HG03558 (cell line): ENCODE results near the gene MRGPRF.

ENCODE experiments used
- ATAC-seq: cut with Tn5 transposase; IDR thresholded peaks from one replicate; pipeline ENCODE4 v1.9.1; 2021; ENCODE audit warnings: moderate number of reproducible peaks; ENCODE audit not compliant: unreplicated experiment; ENCODE audit errors: extremely low read depth

MRGPRF gene

DNA sequence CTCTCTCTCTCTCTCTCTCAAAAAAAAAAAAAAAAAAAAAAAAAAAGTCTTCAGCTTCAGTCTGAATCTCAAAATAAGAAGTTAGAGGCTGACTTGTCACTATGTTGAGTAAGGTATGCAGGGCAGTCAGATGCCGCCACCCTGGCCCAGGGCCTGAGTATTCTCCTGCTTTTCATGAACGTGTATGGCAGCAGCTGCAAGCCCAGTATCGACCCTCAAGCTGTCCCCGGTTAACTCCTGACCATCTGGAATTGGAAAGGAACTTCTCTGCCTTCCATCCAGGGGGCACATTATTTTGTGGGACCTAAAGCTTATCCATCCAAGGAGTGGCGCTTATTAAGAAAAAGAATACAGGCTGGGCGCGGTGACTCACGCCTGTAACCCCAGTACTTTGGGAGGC is 43.7 kb downstream of the MRGPRF start:
- ATAC-seq, result no peak

DNA sequence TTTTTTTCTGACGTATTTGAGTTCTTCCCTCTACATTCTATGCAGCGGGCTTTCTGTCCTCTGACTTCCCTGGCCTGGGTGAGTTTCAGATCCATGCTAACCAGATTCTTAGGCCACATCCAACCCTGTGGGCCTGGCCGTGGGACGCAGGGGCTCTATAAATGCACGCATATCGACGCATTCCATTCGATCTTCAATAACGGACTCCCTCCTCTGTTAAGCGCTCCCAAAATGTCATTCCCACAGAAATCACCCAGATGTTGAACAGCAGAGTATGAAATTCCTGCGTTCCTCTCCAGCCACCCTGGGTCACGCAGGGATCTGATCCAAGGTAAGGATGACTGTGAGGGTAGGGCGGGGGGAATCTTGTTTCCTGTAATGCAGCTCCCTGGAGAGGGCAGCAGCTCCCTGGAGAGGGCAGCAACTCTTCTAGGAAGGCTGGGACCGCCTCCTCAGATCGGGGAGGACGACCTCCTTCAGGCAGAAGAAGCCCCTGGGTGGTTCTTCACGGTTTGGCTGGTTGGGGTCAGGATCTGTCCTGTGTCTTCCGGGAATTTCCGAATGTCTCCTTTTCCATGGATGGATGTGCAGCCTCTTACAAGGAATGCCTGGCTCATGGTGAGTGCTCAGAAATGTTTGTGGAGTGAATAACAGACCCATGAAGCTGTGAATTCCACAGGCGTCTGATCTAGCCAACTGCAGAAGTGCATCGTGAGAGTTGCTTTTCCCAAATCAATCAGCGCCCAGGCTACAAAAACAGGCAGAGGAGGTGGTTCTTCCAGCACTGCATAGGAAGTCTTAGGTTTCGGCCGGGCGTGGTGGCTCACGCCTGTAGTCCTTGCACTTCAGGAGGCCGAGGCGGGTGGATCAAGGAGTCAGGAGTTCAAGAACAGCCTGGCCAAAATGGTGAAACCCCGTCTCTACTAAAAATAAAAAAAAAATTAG is 44.5 kb downstream of the MRGPRF start:
- ATAC-seq, result no peak

DNA sequence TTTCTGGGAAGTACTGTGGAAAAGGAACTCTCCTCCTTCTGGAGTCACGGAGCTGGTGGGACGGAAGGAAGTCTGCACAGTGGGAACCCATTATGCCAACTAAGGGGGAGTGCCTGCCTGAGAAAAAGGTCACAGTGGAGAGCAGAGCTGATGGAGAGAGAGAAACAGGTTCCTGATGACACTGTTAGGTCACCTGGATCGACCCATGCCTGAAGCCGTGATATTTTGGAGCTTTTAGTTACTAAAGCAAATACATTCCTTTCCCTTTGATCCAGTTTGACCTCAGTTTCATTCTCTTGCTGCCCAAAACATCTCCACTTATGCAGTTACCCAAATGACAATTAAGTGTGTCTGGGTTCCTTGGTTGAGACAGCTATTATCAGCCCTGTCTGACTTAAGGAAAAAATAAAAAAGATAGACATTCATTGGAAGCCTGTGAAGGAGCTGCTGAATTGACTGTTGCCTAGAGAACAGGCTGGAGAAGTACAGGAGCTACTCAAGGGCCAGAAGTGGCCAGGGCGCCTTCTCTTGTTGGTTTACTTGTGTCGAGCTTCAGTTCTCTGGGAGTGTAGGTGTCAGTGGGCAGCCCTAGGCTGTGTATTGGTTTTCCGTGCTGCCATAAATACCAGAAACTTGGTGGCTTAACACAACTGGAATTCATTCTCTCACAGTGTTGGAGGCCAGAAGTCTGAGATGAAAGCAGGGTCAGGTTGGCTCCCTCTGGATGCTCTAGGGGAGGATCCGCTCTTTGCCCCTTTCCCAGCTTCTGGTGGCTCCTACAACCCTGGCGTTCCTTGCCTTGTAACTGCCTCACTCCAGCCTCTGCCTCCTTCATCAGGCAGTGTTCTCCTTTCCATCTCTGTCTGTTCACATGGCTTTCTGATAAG is 45.9 kb downstream of the MRGPRF start:
- no peak for ATAC-seq

DNA sequence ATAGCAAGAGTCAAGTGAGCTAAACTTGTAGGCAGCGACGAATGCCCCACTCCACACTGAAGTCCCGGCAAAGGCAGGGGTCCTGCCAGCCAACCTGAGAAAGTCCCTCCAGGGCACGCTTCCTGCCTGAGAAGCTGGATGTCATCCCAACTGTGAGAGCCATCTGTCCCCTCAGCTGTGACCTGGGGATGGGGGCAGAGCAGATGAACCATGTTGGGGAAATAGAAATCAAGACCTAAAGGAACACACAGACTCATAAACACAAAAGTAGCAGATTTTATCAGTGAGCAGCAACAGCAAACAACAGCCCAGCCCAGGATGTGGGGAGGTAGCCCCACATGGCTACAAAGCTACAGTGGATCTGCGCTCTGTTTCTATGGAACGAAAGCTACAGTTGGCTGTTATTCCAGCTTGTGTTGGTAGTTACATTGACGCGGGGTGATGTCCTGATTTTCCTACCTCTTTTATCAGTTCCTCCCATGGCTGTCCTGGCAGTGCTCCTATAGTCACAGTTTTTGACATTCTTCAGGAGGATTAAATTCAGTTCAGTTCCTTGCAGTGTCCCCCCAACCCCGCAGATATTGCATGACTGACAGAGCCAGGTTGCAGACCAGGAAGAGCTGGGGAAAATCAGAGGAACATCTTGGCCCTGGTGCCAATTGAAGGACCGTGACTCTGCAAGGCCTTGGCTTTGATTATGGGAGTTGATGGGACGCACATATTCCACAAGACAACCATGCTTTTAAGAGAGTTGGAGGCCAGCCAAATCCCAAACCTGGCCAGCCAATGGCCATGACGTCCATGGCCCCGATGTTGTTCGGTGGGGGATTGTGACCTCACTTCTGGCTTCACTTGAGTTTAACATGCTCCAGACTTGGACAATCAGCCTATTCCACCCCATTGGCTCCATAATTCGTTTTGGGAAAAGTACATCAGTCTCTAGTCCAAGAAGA is 46.9 kb downstream of the MRGPRF start:
- ATAC-seq, result no peak

DNA sequence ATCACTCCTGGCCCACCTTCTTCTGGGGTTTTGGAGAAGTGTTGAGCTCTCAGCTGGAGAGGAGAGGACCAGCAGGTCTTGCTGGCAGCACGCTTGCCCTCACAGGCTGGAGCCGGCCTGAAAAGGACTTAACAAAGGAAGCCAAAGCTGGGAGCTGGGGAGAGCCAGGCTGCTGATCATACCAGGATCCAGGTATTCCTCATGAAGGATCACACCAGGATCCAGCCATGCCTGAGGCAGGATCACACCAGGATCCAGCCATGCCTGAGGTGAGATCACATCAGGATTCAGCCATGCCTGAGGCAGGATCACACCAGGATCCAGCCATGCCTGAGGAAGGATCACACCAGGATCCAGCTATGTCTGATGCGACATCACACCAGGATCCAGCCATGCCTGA is 49.3 kb downstream of the MRGPRF start:
- ATAC-seq, result no peak

DNA sequence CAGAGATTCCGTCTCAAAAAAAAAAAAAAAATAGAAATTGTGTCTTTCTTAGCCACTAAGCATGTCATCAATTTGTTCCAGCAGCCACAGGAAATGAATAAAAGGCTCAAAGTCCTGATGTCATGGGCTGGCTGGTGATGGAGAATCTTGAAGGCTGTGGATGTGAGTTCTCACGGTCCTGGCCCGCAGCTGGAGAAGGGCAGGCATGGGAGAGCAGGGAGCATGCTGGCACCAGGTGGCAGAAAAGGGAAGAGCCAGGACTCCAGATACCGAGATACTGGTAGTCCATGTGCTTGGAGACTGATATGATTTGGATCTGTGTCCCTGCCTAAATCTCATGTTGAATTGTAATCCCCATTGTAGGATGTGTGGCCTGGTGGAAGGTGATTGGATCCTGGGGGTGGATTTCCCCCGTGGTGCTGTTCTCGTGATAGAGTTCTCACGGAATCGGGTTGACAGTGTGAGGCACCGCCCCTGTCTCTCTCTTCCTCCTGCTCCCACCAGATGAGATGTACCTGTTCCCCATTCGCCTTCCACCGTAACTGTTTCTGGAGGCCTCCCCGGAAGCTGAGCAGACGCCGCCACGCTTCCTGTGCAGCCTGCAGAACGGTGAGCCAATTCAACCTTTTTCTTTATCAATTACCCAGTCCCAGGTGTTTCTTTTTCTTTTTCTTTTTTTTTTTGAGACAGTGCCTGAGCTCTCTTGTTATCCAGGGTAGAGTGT is 50.4 kb downstream of the MRGPRF start:
- no peak for ATAC-seq

DNA sequence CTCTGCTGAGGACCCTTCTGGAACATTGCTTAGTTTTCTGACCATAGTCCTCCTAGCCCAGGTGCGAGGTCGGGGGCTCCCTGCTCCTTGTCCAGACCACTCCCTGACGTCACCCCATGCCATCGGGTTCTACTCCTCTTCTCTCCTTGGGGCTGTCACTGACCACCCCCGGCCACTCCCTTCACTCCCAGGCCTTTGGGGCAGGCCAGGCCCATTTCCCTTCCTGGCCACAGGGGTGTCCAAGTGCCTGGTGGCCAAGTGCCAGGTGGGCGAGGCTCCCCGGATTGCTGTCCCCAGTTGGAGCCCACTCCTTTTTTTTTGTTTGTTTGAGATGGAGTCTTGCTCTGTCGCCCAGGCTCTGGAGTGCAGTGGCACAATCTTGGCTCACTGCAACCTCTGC is 51.8 kb downstream of the MRGPRF start:
- no peak for ATAC-seq

DNA sequence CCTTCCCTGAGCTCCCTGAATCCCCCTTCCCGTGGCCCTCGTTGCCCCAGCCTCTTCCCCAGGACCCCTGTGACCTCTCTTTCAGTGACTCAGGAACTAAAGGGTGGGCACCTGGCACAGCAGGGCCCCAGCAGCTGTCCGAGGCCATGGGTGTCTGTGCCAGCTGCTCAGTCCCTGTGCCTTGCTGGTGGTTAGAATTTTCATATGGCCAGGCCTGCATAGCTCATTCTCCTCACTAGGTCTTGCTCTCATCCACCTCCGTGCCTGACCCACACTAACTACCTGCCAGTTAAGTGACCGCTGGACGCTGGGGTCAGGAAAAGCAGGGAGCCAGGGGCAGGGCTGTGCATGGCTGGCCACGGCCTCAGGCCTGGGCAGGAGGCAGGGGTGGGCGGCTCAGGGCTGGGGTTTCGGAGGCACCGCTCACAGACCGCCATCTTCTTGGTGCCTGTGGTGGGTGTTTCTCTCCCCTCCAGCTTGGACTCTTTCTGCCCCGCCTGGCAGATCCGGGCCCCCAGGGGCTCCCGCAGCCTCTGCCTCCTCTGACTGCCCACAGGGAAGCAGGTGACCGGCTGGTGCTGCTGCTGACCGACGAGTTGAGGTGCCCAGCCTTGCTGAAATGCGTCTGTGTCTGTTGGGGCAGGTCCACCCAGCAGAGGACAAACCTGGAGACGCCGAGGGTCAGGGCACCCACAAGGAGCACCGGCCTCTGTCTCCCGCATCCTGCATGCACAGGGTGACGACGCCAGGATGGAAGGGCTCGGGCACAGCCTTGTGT is 52.6 kb downstream of the MRGPRF start:
- no peak for ATAC-seq

DNA sequence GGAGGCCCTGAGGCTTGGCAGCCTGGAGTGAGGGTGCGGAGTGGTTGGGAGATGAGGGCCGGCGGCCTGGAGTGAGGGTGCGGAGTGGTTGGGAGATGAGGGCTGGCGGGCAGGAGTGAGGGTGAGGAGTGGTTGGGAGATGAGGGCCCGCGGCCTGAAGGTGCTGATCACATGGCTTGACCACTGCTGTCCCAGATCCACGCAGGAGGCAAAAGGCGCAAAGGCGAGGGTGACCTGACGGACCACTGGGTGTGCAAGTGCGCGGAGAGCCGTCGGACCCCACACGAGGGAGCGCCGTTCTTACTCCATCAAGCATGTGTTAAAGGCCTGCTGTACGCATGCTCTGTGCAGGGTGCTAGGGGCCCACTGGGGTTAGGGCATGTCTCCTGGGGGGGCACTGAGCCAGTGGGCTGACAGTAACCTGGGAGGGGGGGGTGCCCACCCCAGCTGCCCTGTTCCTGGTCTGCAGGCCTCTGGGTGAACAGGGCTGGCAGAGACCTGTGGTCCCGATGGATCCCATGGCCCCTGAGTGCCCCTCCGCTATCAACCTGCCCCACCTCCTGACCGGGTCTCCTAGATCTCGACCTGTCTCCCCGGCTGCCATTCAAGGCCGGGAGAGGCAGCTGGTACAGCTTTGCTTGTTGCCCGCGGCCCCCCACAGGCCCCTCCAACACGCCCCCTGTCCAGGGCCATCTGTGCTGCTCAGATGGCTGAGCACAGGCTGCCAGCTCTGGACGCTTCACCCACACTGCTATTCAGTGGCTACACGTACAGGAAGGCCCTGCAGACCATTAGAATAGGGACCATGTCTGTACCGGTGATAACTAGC is 53.4 kb downstream of the MRGPRF start:
- ATAC-seq, result no peak

DNA sequence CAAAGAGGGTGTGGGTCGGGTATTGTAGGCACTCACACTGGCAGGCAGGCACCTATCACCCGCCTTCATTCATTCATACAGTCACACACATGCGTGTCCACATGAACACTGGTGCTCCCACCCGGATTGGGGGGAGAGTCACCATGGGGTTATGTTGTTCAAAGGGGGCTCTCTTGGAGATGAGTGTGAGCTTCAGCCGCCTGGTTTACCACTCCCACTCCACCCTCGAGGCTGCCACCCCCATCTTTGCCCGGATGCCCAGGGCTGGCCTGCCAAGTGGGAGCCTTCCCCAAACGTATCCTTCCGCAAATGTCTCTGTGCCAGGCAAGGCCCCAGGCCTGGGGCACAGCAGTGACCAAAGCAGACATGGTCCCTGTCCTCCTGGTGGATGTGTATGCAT is 54.8 kb downstream of the MRGPRF start:
- ATAC-seq, result no peak

DNA sequence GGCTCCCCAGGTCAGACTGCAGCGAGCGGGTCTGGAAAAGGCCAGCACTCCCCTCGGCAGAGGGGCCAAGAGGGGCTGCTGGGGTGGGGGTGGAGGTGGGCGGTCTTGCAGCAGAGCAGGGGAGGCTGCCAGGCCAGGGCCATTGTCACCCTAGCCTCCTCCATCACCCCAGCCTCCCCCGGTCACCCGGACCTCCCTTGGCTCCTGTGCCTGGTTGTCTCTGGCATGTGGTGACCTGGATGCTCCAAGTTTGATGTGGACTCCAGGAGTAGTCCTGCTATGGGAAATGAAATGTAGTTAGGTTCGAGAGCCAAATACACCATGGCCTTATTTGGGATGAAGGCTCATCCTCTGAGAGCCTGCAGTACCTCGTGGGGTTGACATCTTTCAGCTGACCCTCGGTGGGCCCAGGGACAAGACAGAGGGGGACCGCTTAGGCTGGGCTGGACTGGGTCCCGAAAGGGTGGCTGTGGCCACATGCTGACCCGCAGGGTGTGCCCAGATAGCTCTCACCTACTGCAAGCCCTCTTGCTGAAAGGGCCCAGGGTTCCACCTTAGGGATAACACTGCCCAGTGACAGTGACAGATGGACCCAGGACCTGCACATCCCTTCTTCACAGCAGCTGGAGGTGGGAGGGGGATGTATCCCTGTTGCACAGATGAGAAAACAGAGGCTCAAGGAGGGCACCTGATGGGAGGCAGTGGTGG is 56.3 kb downstream of the MRGPRF start:
- no peak for ATAC-seq

DNA sequence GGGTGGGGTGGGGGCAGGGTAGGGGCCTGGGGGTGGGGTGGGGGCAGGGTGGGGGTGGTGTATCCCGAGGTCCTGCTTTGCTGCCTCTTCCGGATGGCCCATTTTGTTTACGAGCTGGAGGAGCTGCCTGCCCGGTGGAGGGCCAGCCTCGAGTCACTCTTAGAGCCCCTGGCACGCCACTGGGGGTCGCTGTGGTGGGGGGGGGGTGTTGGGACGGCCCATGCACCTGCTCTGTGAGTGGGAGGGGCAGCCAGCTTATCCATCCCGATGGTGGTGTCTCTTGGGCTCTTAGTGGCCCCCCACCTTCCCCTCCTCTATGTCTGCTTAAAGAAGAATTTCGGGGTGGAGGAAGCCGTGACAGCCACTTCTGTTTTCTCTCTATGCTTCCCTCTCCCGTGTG is 56.9 kb downstream of the MRGPRF start:
- ATAC-seq, result no peak

DNA sequence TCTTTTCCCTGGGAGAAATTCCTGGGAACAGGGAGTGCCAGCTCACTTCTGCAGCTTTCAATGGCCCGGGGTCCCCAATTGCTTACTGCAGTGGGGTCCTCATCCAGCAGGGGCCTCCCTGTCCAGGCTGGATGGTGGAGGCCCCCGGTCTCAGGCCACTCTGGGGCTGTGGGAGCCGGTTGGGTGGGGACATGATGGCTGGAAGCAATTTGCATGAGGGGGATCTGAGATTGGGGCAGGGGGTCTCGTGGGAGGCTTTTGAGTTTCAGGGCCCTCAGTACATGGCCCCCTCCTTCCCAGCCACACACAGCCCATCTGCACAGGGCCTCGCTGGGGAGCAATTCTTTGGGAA is 57.5 kb downstream of the MRGPRF start:
- no peak for ATAC-seq

DNA sequence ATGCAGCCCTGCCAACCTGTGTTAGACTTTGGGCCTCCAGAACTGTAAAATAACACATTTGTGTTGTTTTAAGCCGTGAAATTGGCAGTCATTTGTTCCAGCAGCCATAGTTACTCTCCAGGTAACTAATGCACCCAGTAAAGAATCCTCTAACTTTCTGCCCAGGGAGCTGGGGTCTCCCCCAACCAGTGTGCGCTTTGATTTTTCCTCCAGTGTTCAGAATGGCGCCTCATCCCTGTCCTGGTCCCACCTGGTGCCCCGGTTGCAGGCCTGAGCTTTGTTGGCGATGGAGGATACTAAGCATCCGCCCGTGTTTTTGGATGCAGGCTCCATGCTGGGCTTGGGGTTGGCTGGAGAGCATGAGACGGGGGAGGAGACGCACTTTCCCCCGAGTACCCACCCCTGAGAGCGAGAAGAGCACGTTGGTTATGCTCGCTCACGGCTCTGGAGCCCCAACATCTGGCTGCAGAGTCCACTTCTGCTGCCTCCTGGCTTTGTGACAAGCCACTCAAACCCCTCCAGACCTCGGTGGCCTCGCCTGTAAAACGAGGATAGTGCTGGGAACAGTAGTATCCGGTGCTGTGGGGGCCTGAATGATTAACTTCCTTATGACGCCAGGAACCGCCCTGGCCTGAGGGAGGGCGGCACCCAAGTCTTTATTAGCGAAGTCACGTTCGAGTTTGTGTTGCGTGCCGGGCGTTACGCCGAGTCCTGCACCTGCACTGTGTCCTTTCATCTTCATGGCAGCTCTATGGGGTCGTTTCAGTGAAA is 58.0 kb downstream of the MRGPRF start:
- ATAC-seq, result no peak
